ENCODE results near the gene SUMO3.

SUMO3 gene

GRCh38 chr21:44778499-44778911 is 39.4 kb downstream of the SUMO3 start:
- no peak for DNase-seq (ENCODE audit: low spot score)

DNA sequence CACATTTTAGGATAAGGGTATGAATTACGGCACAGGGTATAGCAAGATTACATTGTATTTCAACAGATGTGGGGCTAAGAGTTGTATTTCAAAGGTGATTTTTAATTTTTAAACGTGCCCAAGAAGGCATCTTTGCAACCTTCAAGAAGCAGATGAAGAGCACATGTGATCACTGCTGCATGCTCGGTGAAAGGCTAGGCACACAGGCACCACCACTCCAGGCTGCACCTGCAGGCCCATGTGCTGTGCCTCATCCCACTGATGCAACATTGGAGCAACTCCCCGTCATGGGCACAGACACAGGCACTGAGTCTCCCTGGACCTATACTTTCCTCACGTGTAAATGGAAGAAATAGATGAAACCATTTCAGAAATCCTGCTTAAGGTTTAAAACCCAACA is 39.8 kb downstream of the SUMO3 start:
- DNase-seq (ENCODE audit: low spot score): no peak

- DNase-seq (ENCODE audit: low spot score): no peak
Observed at GRCh38 chr21:44774972-44775371, 42.9 kb downstream of the SUMO3 start.

DNA sequence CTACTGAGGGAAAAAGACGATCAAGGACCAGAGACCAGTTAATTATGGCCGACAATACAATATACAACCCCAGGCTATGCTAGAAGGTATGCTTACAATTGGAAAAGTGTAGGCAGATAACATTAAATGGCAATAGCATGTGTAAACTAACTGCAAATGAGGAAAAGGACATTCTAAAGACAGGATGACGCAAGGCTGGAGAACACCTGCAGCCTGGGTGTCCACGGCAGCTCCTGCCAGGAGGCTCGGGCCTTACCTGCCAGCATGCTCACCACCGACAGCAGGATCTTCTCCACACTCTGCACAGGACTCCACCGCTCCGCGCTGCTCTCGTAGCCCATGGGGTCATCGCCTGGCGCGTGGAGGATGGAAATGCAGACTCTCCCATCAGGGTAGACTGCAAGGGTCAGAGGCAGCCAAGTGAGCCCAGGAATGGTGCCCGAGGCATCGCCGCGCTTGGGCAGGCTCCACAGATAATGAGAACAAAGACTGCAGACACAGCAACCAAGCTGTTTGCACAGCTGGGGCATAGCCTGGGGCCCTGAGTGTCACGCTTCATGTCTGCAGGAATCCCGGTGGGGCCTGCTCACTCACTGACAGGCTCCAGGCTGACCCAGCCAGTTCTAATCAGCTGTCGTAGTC is 44.5 kb downstream of the SUMO3 start:
- DNase-seq (ENCODE audit: low spot score): no peak

DNA sequence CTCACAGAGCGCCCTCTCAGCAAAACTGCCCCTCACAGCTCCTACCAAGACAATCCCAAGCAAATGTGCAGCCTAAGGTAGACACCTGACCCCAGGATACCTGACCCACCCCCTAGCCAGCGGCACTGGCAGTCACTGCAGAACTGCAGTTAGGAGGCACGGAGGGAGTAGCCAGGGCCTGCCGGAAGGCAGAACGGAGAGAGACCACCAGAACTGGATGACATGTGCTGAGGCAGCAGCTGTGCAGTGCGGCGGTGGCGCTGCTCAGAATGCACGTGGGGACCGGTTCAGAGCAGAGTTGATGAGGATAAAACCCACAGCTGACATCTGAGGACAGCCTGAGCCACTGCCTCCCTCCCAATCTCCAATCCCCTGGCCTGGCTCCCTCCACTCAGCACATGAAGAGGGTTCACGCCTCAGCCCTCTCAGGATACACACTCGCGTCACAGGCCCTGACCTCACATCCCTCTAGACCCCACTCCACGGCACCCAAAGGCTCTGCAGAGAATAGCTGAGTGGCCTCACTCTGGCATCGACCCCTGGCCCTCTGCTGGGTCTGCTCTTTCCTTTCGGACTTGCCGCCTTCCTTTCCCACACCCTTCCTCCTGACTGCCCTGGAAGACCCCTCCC is 45.9 kb downstream of the SUMO3 start:
- DNase-seq (ENCODE audit: low spot score): no peak

GRCh38 chr21:44767834-44768831 is 49.7 kb downstream of the SUMO3 start:
- DNase-seq (ENCODE audit: low spot score): no peak

GRCh38 chr21:44766818-44767354 is 51.0 kb downstream of the SUMO3 start:
- no peak for DNase-seq (ENCODE audit: low spot score)

- no peak for DNase-seq (ENCODE audit: low spot score)
Observed at GRCh38 chr21:44766014-44766817, 51.6 kb downstream of the SUMO3 start.

GRCh38 chr21:44765231-44766013 is 52.4 kb downstream of the SUMO3 start:
- peak; percentile 38 for DNase-seq (ENCODE audit: low spot score)

GRCh38 chr21:44764319-44765230 is 53.3 kb downstream of the SUMO3 start:
- DNase-seq (ENCODE audit: low spot score): no peak

- DNase-seq (ENCODE audit: low spot score): no peak
Observed at GRCh38 chr21:44763451-44764318, 54.2 kb downstream of the SUMO3 start.

- DNase-seq (ENCODE audit: low spot score): no peak
Observed at GRCh38 chr21:44763050-44763378, 54.8 kb downstream of the SUMO3 start.

- no peak for DNase-seq (ENCODE audit: low spot score)
Observed at GRCh38 chr21:44762221-44763049, 55.4 kb downstream of the SUMO3 start.

- no peak for DNase-seq (ENCODE audit: low spot score)
Observed at GRCh38 chr21:44761747-44762208, 56.1 kb downstream of the SUMO3 start.

GRCh38 chr21:44761011-44761729 is 56.7 kb downstream of the SUMO3 start:
- DNase-seq (ENCODE audit: low spot score): no peak

GRCh38 chr21:44760376-44760775 is 57.5 kb downstream of the SUMO3 start:
- no peak for DNase-seq (ENCODE audit: low spot score)

DNA sequence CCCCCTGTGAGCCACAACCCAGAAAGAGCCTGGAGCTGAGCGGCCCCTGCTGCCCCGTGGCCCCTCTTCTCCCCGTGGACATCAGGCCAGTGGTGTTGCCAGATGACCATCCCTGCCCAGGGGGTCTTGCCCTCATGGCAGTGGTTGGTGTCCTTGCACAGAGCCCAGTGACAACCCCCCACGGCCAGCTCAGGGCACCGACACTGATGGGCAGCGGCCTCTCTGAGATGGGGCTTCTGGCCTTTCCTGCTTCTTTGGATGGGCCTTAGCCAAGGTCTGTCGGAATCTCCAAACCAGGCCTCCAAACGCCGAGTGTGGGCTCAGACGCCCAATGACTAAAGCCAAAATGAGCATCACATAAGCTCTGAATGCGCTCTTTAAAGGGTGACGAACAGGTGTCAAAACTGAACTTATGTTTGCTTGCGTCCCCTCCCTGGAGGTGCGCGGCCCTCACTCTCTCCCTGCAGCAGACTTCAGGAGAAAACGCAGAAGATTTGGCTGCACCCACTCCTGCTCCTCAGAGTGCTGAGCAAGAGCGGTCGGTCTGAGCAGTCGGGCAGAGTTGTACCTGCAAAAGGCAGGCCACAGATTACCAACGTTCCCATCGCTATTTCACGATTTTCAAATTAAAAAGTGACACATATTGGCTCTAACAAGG is 58.1 kb downstream of the SUMO3 start:
- DNase-seq (ENCODE audit: low spot score): no peak
